Muscle of leg (tissue), 11 donors: Measurements from ENCODE around the gene THSD4. TPM values are rescaled to one million over a fixed set of nuclear protein-coding genes. Genes with fewer than 3 reads are reported as not detected.

ENCODE experiments used
- DNase-seq: peaks from one replicate; pipeline ENCODE4 v3.0.0; 2013
- H3K27ac ChIP-seq: one replicate; pipeline ENCODE4 v1.5.1; 2013; ENCODE audit warnings: mild to moderate bottlenecking, low read length, control low read depth
- H3K27me3 ChIP-seq: one replicate; pipeline ENCODE4 v1.6.1; 2013; ENCODE audit warnings: low read length; ENCODE audit not compliant: control insufficient read depth, insufficient read depth
- H3K36me3 ChIP-seq: one replicate; pipeline ENCODE4 v1.6.1; 2013; ENCODE audit warnings: low read length; ENCODE audit not compliant: control insufficient read depth, insufficient read depth
- H3K4me1 ChIP-seq: one replicate; pipeline ENCODE4 v1.6.1; 2013; ENCODE audit warnings: low read length; ENCODE audit not compliant: control insufficient read depth, insufficient read depth
- H3K4me3 ChIP-seq: one replicate; pipeline ENCODE4 v1.5.1; 2013; ENCODE audit warnings: low read length, control low read depth
- H3K9me3 ChIP-seq: replicated peaks from 2 replicates; pipeline ENCODE4 v1.6.1; 2013; ENCODE audit warnings: low read depth, low read length; ENCODE audit not compliant: control insufficient read depth
- WGBS: methylation state at CpG from one replicate; pipeline ENCODE4 v1.1.5; 2013; ENCODE audit warnings: missing lambda C conversion rate; ENCODE audit not compliant: insufficient coverage; 5-methylcytosine and 5-hydroxymethylcytosine counted together
- polyA plus RNA-seq, 8 donors: library from polyadenylated mRNA; unstranded; fragments of 120-200 nt; gene quantifications; one replicate each; pipeline versions ENCODE4 v1.2.1 to v1.2.3, GENCODE V29; 2013; ENCODE audit warnings: inconsistent platforms in 1 of 8, low replicate concordance in 1 of 8; ENCODE audit not compliant: insufficient read length in 8 of 8, insufficient read depth in 1 of 8
- total RNA-seq: library from RNA; stranded (reverse); fragments of 120-200 nt; gene quantifications from one replicate; pipeline ENCODE4 v1.2.4, GENCODE V29; 2013

The THSD4 gene
- total and polyA plus RNA-seq, 9 donors, result 17.6 to 33.8 (median 25.5) TPM

- 76% methylated on average over 3 of the region's 4 CpGs for WGBS
- H3K4me1 ChIP-seq, result peaks cover 2% of the 10 kb centered on the region
- no peaks in the 10 kb centered on the region for H3K36me3 ChIP-seq
- no peaks in the 10 kb centered on the region for H3K27me3 ChIP-seq
- no peak overlapping the region for H3K4me3 ChIP-seq
- no peak overlapping the region for H3K27ac ChIP-seq
- no peaks in the 10 kb centered on the region for H3K9me3 ChIP-seq
- DNase-seq, result no peak
Measured at GRCh38 chr15:71686221-71687050, 571.2 kb downstream of the THSD4 start.

- peak overlapping the region; percentile 25 for H3K27ac ChIP-seq
- no peaks in the 10 kb centered on the region for H3K36me3 ChIP-seq
- H3K27me3 ChIP-seq, result no peaks in the 10 kb centered on the region
- DNase-seq, result peak; percentile 85
- peaks cover 11% of the 10 kb centered on the region for H3K4me1 ChIP-seq
- no peak overlapping the region for H3K4me3 ChIP-seq
- H3K9me3 ChIP-seq, result no peaks in the 10 kb centered on the region
- WGBS, result no CpG with 5 or more reads among the region's 2 CpGs
Measured at GRCh38 chr15:71687902-71688508, 572.7 kb downstream of the THSD4 start.

GRCh38 chr15:71688509-71689094 lies 573.3 kb downstream of the THSD4 start:
- Histone ChIP-seq H3K36me3 (no peaks in the 10 kb centered on the region), H3K27me3 (no peaks in the 10 kb centered on the region), H3K4me1 (peaks cover 11% of the 10 kb centered on the region), H3K27ac (no peak overlapping the region), H3K9me3 (no peaks in the 10 kb centered on the region), H3K4me3 (no peak overlapping the region)
- no peak for DNase-seq
- WGBS, result 42% methylated on average over 1 of the region's 3 CpGs

GRCh38 chr15:71691081-71691457 lies 575.8 kb downstream of the THSD4 start:
- Histone ChIP-seq H3K4me3 (no peak overlapping the region), H3K36me3 (no peaks in the 10 kb centered on the region), H3K4me1 (peaks cover 11% of the 10 kb centered on the region), H3K27me3 (no peaks in the 10 kb centered on the region), H3K9me3 (no peaks in the 10 kb centered on the region), H3K27ac (peak overlapping the region; percentile 93)
- DNase-seq, result peak; percentile 78
- WGBS, result 61% methylated on average over 2 of the region's 3 CpGs

GRCh38 chr15:71691458-71692417 lies 576.5 kb downstream of the THSD4 start:
- H3K9me3 ChIP-seq, result no peaks in the 10 kb centered on the region
- WGBS, result 20% methylated on average over 7 of the region's 12 CpGs
- peaks cover 11% of the 10 kb centered on the region for H3K4me1 ChIP-seq
- DNase-seq, result peak; percentile 95
- peak overlapping the region; percentile 93 for H3K27ac ChIP-seq
- H3K27me3 ChIP-seq, result no peaks in the 10 kb centered on the region
- no peaks in the 10 kb centered on the region for H3K36me3 ChIP-seq
- H3K4me3 ChIP-seq, result no peak overlapping the region

GRCh38 chr15:71697236-71697635 lies 582.0 kb downstream of the THSD4 start:
- Histone ChIP-seq H3K4me1 (peaks cover 4% of the 10 kb centered on the region), H3K9me3 (no peaks in the 10 kb centered on the region), H3K4me3 (no peak overlapping the region), H3K36me3 (no peaks in the 10 kb centered on the region), H3K27me3 (no peaks in the 10 kb centered on the region), H3K27ac (no peak overlapping the region)
- 73% methylated on average over 4 of the region's 6 CpGs for WGBS
- DNase-seq, result no peak

- 40% methylated on average over 1 of the region's 3 CpGs for WGBS
- Histone ChIP-seq H3K27ac (no peak overlapping the region), H3K36me3 (no peaks in the 10 kb centered on the region), H3K4me3 (no peak overlapping the region), H3K4me1 (no peaks in the 10 kb centered on the region), H3K9me3 (no peaks in the 10 kb centered on the region), H3K27me3 (no peaks in the 10 kb centered on the region)
- DNase-seq, result no peak
Measured at GRCh38 chr15:71698030-71698429, 582.8 kb downstream of the THSD4 start.

- H3K9me3 ChIP-seq, result no peaks in the 10 kb centered on the region
- no peaks in the 10 kb centered on the region for H3K4me1 ChIP-seq
- no CpG with 5 or more reads among the region's 1 CpG for WGBS
- H3K27ac ChIP-seq, result no peak overlapping the region
- H3K4me3 ChIP-seq, result no peak overlapping the region
- no peak for DNase-seq
- H3K36me3 ChIP-seq, result no peaks in the 10 kb centered on the region
- no peaks in the 10 kb centered on the region for H3K27me3 ChIP-seq
Measured at GRCh38 chr15:71698742-71699141, 583.5 kb downstream of the THSD4 start.

- Histone ChIP-seq H3K27me3 (no peaks in the 10 kb centered on the region), H3K9me3 (no peaks in the 10 kb centered on the region), H3K4me1 (no peaks in the 10 kb centered on the region), H3K4me3 (no peak overlapping the region), H3K36me3 (no peaks in the 10 kb centered on the region), H3K27ac (no peak overlapping the region)
- DNase-seq, result no peak
- no CpG with 5 or more reads among the region's 1 CpG for WGBS
Measured at GRCh38 chr15:71699977-71700376, 584.7 kb downstream of the THSD4 start.
